Stimulated activated CD4-positive, alpha-beta T cell treated with anti-CD3 and anti-CD28 coated beads, Interleukin-12 subunit alpha, Interleukin-12 subunit beta, amount 100 ng/mL, for 48 hours (primary cell): ENCODE data around the gene ZBTB16.

ENCODE experiments used
- DNase-seq, 3 donors: peaks; one replicate each; pipeline ENCODE4 v3.0.0-alpha.2; 2020; ENCODE audit warnings: low read depth in 2 of 3, low spot score in 1 of 3

The ZBTB16 gene

GRCh38 chr11:114258696-114259095, 199.2 kb downstream of the ZBTB16 start:
- DNase-seq, result no peak

GRCh38 chr11:114259124-114259526, 199.6 kb downstream of the ZBTB16 start:
- DNase-seq, result no peak

GRCh38 chr11:114259551-114259983, 200.1 kb downstream of the ZBTB16 start:
- DNase-seq, result no peak

GRCh38 chr11:114260077-114260476, 200.6 kb downstream of the ZBTB16 start:
- DNase-seq, result no peak

- no peak for DNase-seq
Observed at GRCh38 chr11:114260483-114260882, 201.0 kb downstream of the ZBTB16 start.

GRCh38 chr11:114261791-114262190, 202.3 kb downstream of the ZBTB16 start:
- DNase-seq, result no peak

- DNase-seq, result no peak
Observed at GRCh38 chr11:114262681-114263512, 203.4 kb downstream of the ZBTB16 start.

GRCh38 chr11:114263513-114264170, 204.1 kb downstream of the ZBTB16 start:
- no peak for DNase-seq

GRCh38 chr11:114264381-114264780, 204.9 kb downstream of the ZBTB16 start:
- DNase-seq, result no peak

- no peak for DNase-seq
Observed at GRCh38 chr11:114265122-114265878, 205.8 kb downstream of the ZBTB16 start.

GRCh38 chr11:114269498-114269897, 210.0 kb downstream of the ZBTB16 start:
- no peak for DNase-seq

GRCh38 chr11:114270531-114271270, 211.2 kb downstream of the ZBTB16 start:
- DNase-seq, result no peak

- DNase-seq, result no peak
Observed at GRCh38 chr11:114271316-114271715, 211.8 kb downstream of the ZBTB16 start.

GRCh38 chr11:114272311-114272710, 212.8 kb downstream of the ZBTB16 start:
- no peak for DNase-seq

- DNase-seq, result no peak
Observed at GRCh38 chr11:114273071-114273470, 213.6 kb downstream of the ZBTB16 start.

GRCh38 chr11:114273890-114274635, 214.6 kb downstream of the ZBTB16 start:
- no peak for DNase-seq

- DNase-seq, result no peak
Observed at GRCh38 chr11:114274637-114275036, 215.1 kb downstream of the ZBTB16 start.

- no peak for DNase-seq
Observed at GRCh38 chr11:114275280-114275679, 215.8 kb downstream of the ZBTB16 start.

GRCh38 chr11:114276077-114276476, 216.6 kb downstream of the ZBTB16 start:
- no peak for DNase-seq

GRCh38 chr11:114277637-114278341, 218.3 kb downstream of the ZBTB16 start:
- no peak for DNase-seq
